Measurements from ENCODE around the gene KIAA0753. TPM values are rescaled to one million over a fixed set of nuclear protein-coding genes. Genes with fewer than 3 reads are reported as not detected.

KIAA0753 gene
- total and polyA plus RNA-seq, 2 of the 13 experiments (the other 11 are each of a cell fraction or from before 2014, with no cell fraction given), result 5.2 to 9.1 TPM

DNA sequence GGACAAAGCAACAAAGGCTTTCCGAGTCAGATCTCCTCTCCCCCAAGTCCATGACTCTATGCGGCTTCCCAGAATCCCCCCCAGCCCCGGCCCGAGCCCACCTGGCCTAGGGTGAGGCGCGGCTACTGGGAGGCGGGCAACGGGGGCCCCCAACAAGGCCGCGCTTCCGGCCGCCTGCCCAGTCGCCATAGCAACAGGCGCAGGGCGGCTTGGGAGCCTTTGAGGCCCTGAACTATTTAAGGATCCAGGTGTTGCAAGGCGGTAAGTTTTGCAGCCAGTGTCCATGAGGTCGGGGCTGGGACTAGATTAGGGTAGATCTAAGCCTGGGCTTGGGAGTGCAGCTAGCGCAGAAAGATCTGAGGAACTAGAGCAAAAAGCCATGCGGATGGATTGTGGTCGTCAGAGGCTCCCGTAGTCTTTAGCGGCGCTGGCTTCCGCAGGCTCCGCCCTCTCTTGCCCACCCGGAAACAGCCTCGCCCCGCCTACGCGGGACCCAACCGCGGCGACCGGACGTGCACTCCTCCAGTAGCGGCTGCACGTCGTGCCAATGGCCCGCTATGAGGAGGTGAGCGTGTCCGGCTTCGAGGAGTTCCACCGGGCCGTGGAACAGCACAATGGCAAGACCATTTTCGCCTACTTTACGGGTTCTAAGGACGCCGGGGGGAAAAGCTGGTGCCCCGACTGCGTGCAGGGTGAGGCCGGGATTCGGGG lies at the start of gene KIAA0753, which contains the start of gene TXNDC17 (continued):
- TF ChIP-seq, protein P1, sequence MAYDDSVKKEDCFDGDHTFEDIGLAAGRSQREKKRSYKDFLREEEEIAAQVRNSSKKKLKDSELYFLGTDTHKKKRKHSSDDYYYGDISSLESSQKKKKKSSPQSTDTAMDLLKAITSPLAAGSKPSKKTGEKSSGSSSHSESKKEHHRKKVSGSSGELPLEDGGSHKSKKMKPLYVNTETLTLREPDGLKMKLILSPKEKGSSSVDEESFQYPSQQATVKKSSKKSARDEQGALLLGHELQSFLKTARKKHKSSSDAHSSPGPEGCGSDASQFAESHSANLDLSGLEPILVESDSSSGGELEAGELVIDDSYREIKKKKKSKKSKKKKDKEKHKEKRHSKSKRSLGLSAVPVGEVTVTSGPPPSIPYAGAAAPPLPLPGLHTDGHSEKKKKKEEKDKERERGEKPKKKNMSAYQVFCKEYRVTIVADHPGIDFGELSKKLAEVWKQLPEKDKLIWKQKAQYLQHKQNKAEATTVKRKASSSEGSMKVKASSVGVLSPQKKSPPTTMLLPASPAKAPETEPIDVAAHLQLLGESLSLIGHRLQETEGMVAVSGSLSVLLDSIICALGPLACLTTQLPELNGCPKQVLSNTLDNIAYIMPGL (CRISPR knock-in tag; IDR thresholded peaks at IDR 0.05; ENCODE audit: borderline replicate concordance in 1 of 2, low read depth in 1 of 2), result peak; percentile 56 to 74
- TF ChIP-seq, protein P2, sequence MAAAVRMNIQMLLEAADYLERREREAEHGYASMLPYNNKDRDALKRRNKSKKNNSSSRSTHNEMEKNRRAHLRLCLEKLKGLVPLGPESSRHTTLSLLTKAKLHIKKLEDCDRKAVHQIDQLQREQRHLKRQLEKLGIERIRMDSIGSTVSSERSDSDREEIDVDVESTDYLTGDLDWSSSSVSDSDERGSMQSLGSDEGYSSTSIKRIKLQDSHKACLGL (CRISPR knock-in tag; IDR thresholded peaks at IDR 0.05), result no peak; the same call in 1 of the 2 replicates
- TF ChIP-seq MAF1 (CRISPR knock-in tag; IDR thresholded peaks at IDR 0.05; ENCODE audit: borderline replicate concordance), result no peak
- TF ChIP-seq, protein P3, sequence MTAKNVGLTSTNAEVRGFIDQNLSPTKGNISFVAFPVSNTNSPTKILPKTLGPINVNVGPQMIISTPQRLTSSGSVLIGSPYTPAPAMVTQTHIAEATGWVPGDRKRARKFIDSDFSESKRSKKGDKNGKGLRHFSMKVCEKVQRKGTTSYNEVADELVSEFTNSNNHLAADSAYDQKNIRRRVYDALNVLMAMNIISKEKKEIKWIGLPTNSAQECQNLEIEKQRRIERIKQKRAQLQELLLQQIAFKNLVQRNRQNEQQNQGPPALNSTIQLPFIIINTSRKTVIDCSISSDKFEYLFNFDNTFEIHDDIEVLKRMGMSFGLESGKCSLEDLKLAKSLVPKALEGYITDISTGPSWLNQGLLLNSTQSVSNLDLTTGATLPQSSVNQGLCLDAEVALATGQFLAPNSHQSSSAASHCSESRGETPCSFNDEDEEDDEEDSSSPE (CRISPR knock-in tag; IDR thresholded peaks at IDR 0.05), result peak; percentile 53; the same call in 1 of the 2 replicates
- peak; percentile 91 for TF ChIP-seq AGO2 (optimal IDR thresholded peaks at IDR 0.05; ENCODE audit: low read depth, low read length)
- TF ChIP-seq POLR2AphosphoS2 (IDR thresholded peaks at IDR 0.05; ENCODE audit: low read depth, low read length), result 0 out of 2 replicates have a peak, but pooled peaks have one; percentile 52
- TF ChIP-seq, protein P4, sequence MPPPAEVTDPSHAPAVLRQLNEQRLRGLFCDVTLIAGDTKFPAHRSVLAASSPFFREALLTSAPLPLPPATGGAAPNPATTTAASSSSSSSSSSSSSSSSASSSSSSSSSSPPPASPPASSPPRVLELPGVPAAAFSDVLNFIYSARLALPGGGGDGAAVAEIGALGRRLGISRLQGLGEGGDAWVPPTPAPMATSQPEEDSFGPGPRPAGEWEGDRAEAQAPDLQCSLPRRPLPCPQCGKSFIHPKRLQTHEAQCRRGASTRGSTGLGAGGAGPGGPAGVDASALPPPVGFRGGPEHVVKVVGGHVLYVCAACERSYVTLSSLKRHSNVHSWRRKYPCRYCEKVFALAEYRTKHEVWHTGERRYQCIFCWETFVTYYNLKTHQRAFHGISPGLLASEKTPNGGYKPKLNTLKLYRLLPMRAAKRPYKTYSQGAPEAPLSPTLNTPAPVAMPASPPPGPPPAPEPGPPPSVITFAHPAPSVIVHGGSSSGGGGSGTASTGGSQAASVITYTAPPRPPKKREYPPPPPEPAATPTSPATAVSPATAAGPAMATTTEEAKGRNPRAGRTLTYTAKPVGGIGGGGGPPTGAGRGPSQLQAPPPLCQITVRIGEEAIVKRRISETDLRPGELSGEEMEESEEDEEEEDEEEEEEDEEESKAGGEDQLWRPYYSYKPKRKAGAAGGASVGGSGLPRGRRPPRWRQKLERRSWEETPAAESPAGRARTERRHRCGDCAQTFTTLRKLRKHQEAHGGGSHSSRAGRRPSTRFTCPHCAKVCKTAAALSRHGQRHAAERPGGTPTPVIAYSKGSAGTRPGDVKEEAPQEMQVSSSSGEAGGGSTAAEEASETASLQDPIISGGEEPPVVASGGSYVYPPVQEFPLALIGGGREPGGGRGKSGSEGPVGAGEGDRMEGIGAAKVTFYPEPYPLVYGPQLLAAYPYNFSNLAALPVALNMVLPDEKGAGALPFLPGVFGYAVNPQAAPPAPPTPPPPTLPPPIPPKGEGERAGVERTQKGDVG (CRISPR knock-in tag; IDR thresholded peaks at IDR 0.05; ENCODE audit: borderline replicate concordance), result peak; percentile 63; the same call in 1 of the 2 replicates
- peak; percentile 87 for TF ChIP-seq KMT2B (CRISPR knock-in tag; IDR thresholded peaks at IDR 0.05)
- TF ChIP-seq ZNF510 (CRISPR knock-in tag; IDR thresholded peaks at IDR 0.05; ENCODE audit: low read depth), result 0 out of 2 replicates have a peak, but pooled peaks have one; percentile 75
- TF ChIP-seq, protein P5, sequence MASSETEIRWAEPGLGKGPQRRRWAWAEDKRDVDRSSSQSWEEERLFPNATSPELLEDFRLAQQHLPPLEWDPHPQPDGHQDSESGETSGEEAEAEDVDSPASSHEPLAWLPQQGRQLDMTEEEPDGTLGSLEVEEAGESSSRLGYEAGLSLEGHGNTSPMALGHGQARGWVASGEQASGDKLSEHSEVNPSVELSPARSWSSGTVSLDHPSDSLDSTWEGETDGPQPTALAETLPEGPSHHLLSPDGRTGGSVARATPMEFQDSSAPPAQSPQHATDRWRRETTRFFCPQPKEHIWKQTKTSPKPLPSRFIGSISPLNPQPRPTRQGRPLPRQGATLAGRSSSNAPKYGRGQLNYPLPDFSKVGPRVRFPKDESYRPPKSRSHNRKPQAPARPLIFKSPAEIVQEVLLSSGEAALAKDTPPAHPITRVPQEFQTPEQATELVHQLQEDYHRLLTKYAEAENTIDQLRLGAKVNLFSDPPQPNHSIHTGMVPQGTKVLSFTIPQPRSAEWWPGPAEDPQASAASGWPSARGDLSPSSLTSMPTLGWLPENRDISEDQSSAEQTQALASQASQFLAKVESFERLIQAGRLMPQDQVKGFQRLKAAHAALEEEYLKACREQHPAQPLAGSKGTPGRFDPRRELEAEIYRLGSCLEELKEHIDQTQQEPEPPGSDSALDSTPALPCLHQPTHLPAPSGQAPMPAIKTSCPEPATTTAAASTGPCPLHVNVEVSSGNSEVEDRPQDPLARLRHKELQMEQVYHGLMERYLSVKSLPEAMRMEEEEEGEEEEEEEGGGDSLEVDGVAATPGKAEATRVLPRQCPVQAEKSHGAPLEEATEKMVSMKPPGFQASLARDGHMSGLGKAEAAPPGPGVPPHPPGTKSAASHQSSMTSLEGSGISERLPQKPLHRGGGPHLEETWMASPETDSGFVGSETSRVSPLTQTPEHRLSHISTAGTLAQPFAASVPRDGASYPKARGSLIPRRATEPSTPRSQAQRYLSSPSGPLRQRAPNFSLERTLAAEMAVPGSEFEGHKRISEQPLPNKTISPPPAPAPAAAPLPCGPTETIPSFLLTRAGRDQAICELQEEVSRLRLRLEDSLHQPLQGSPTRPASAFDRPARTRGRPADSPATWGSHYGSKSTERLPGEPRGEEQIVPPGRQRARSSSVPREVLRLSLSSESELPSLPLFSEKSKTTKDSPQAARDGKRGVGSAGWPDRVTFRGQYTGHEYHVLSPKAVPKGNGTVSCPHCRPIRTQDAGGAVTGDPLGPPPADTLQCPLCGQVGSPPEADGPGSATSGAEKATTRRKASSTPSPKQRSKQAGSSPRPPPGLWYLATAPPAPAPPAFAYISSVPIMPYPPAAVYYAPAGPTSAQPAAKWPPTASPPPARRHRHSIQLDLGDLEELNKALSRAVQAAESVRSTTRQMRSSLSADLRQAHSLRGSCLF (CRISPR knock-in tag; IDR thresholded peaks at IDR 0.05; ENCODE audit: borderline replicate concordance), result no peak
- no peak for TF ChIP-seq HMGA1 (CRISPR knock-in tag; conservative IDR thresholded peaks at IDR 0.05)
- no peak for TF ChIP-seq ZSCAN22 (CRISPR knock-in tag; IDR thresholded peaks at IDR 0.05)
- TF ChIP-seq MIER2 (CRISPR knock-in tag; IDR thresholded peaks at IDR 0.05), result 0 out of 2 replicates have a peak, but pooled peaks have one; percentile 39
- TF ChIP-seq, protein P6, sequence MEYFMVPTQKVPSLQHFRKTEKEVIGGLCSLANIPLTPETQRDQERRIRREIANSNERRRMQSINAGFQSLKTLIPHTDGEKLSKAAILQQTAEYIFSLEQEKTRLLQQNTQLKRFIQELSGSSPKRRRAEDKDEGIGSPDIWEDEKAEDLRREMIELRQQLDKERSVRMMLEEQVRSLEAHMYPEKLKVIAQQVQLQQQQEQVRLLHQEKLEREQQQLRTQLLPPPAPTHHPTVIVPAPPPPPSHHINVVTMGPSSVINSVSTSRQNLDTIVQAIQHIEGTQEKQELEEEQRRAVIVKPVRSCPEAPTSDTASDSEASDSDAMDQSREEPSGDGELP (IDR thresholded peaks at IDR 0.05; ENCODE audit: borderline replicate concordance, low read depth), result no peak
